H9 (cell line): ENCODE data around the gene YIPF1. TPM values are rescaled to one million over a fixed set of nuclear protein-coding genes. Genes with fewer than 3 reads are reported as not detected.

Experiments used
- DNase-seq: peaks from one replicate; pipeline ENCODE4 v3.0.0-alpha.2; 2017
- H2AFZ ChIP-seq: one replicate; pipeline ENCODE4 v1.6.1; 2013; ENCODE audit warnings: mild to moderate bottlenecking, low read length, control low read depth, moderate library complexity
- H2AK5ac ChIP-seq: 2 replicates; pipeline ENCODE4 v1.6.1; 2013; ENCODE audit warnings: low read length, control low read depth, mixed read lengths; ENCODE audit not compliant: insufficient read length
- H2BK120ac ChIP-seq: one replicate; pipeline ENCODE4 v1.6.1; 2013; ENCODE audit warnings: low read depth, mild to moderate bottlenecking, low read length, control low read depth, inconsistent platforms; ENCODE audit not compliant: poor library complexity, severe bottlenecking
- H2BK12ac ChIP-seq: 2 replicates; pipeline ENCODE4 v1.6.1; 2013; ENCODE audit warnings: low read length, control low read depth, mixed read lengths, low read depth; ENCODE audit not compliant: insufficient read length
- H2BK15ac ChIP-seq: 2 replicates; pipeline ENCODE4 v1.6.1; 2013; ENCODE audit warnings: low read depth, low read length, control low read depth
- H2BK20ac ChIP-seq: one replicate; pipeline ENCODE4 v1.6.1; 2013; ENCODE audit warnings: low read depth, mild to moderate bottlenecking, low read length, control low read depth, inconsistent platforms; ENCODE audit not compliant: poor library complexity, severe bottlenecking
- H2BK5ac ChIP-seq: 2 replicates; pipeline ENCODE4 v1.6.1; 2013; ENCODE audit warnings: low read length, control low read depth, mixed read lengths; ENCODE audit not compliant: insufficient read length
- H3K14ac ChIP-seq: 2 replicates; pipeline ENCODE4 v1.6.1; 2013; ENCODE audit warnings: low read length, control low read depth; ENCODE audit not compliant: insufficient read depth
- H3K18ac ChIP-seq: 2 replicates; pipeline ENCODE4 v1.6.1; 2013; ENCODE audit warnings: low read depth, mild to moderate bottlenecking, mixed read lengths, low read length, control low read depth; ENCODE audit not compliant: insufficient read length
- H3K23ac ChIP-seq: 2 replicates; pipeline ENCODE4 v1.6.1; 2013; ENCODE audit warnings: low read length, control low read depth, mixed read lengths, low read depth; ENCODE audit not compliant: insufficient read length
- H3K23me2 ChIP-seq: 2 replicates; pipeline ENCODE4 v1.6.1; 2013; ENCODE audit warnings: low read depth, mild to moderate bottlenecking, mixed read lengths, low read length, control low read depth; ENCODE audit not compliant: insufficient read length, poor library complexity, severe bottlenecking
- H3K27ac ChIP-seq: 2 replicates; pipeline ENCODE4 v1.5.1; 2013; ENCODE audit warnings: low read length, control low read depth, mixed read lengths, low read depth; ENCODE audit not compliant: insufficient read length
- H3K27me3 ChIP-seq: 2 replicates; pipeline ENCODE4 v1.6.1; 2013; ENCODE audit warnings: low read length, control low read depth, inconsistent platforms; ENCODE audit not compliant: insufficient read depth
- H3K4ac ChIP-seq: 2 replicates; pipeline ENCODE4 v1.6.1; 2013; ENCODE audit warnings: low read depth, mild to moderate bottlenecking, control low read depth, inconsistent platforms, low read length, moderate library complexity
- H3K4me1 ChIP-seq: 2 replicates; pipeline ENCODE4 v1.6.1; 2013; ENCODE audit warnings: low read length, control low read depth, inconsistent platforms; ENCODE audit not compliant: insufficient read depth
- H3K4me2 ChIP-seq: 2 replicates; pipeline ENCODE4 v1.6.1; 2013; ENCODE audit warnings: low read length, control low read depth, mixed read lengths; ENCODE audit not compliant: insufficient read length, insufficient read depth
- H3K56ac ChIP-seq: 2 replicates; pipeline ENCODE4 v1.6.1; 2013; ENCODE audit warnings: low read depth, mild to moderate bottlenecking, mixed read lengths, low read length, control low read depth; ENCODE audit not compliant: insufficient read length
- H3K79me1 ChIP-seq: 2 replicates; pipeline ENCODE4 v1.6.1; 2013; ENCODE audit warnings: low read depth, mild to moderate bottlenecking, moderate library complexity, low read length, control low read depth, inconsistent platforms; ENCODE audit not compliant: insufficient read depth, poor library complexity, severe bottlenecking
- H3K79me2 ChIP-seq: 2 replicates; pipeline ENCODE4 v1.6.1; 2013; ENCODE audit warnings: low read length, control low read depth, inconsistent platforms; ENCODE audit not compliant: insufficient read depth
- H3K9ac ChIP-seq: 2 replicates; pipeline ENCODE4 v1.6.1; 2013; ENCODE audit warnings: low read length, control low read depth, mixed read lengths; ENCODE audit not compliant: insufficient read length; ENCODE audit errors: extremely low read depth
- H3K9me3 ChIP-seq: one replicate; pipeline ENCODE4 v1.6.1; 2013; ENCODE audit warnings: low read depth, low read length, inconsistent platforms; ENCODE audit not compliant: control insufficient read depth
- H3T11ph ChIP-seq: one replicate; pipeline ENCODE4 v1.6.1; 2013; ENCODE audit warnings: mild to moderate bottlenecking, low read length, control low read depth, inconsistent platforms
- H4K20me1 ChIP-seq: one replicate; pipeline ENCODE4 v1.6.1; 2013; ENCODE audit not compliant: control insufficient read depth, insufficient read length, insufficient read depth
- H4K5ac ChIP-seq: 2 replicates; pipeline ENCODE4 v1.6.1; 2013; ENCODE audit warnings: low read depth, mild to moderate bottlenecking, mixed read lengths, low read length, control low read depth; ENCODE audit not compliant: insufficient read length
- H4K8ac ChIP-seq: replicated peaks from 2 replicates; pipeline ENCODE4 v1.6.1; 2013; ENCODE audit warnings: low read length, control low read depth, mixed read lengths, low read depth; ENCODE audit not compliant: insufficient read length
- H4K91ac ChIP-seq: 2 replicates; pipeline ENCODE4 v1.6.1; 2013; ENCODE audit warnings: low read depth, mild to moderate bottlenecking, moderate library complexity, mixed read lengths, low read length, control low read depth; ENCODE audit not compliant: insufficient read length
- H3K27ac Mint-ChIP-seq, 3 experiments: 2 replicates in 2 of 3; 3 replicates in 1 of 3; pipeline ENCODE4 v1.8.0; 2020 to 2021; ENCODE audit warnings: mixed read lengths in 3 of 3, mild to moderate bottlenecking in 1 of 3, moderate library complexity in 1 of 3
- H3K27me3 Mint-ChIP-seq: 2 replicates; pipeline ENCODE4 v1.8.0; 2021; ENCODE audit warnings: low read depth, mild to moderate bottlenecking, moderate library complexity, mixed read lengths
- H3K36me3 Mint-ChIP-seq, 3 experiments: 2 replicates in 2 of 3; 3 replicates in 1 of 3; pipeline ENCODE4 v1.8.0; 2020 to 2021; ENCODE audit warnings: low read depth in 3 of 3, mixed read lengths in 3 of 3; ENCODE audit not compliant: insufficient read depth in 1 of 3
- H3K4me1 Mint-ChIP-seq, 2 experiments: 2 replicates each; pipeline ENCODE4 v1.8.0; 2020; ENCODE audit warnings: mixed read lengths in 2 of 2
- H3K4me3 Mint-ChIP-seq, 2 experiments: 2 replicates in 1 of 2; 3 replicates in 1 of 2; pipeline ENCODE4 v1.8.0; 2020 to 2021; ENCODE audit warnings: mild to moderate bottlenecking in 2 of 2, mixed read lengths in 2 of 2, moderate library complexity in 1 of 2
- H3K9me3 Mint-ChIP-seq, 2 experiments: 2 replicates in 1 of 2; 3 replicates in 1 of 2; pipeline ENCODE4 v1.8.0; 2020; ENCODE audit warnings: mild to moderate bottlenecking in 2 of 2, mixed read lengths in 2 of 2, moderate library complexity in 1 of 2
- CTCF ChIP-seq: fragments of 200-600 bp; sonication (generic); conservative IDR thresholded peaks from 3 replicates; pipeline ENCODE4 v1.8.0; 2021; ENCODE audit warnings: antibody characterized with exemption, mild to moderate bottlenecking
- WGBS: extraction: QIAGEN DNeasy Blood & Tissue Kit; methylation state at CpG from one replicate; pipeline ENCODE4 v1.1.7; 2013; ENCODE audit warnings: missing lambda C conversion rate, low lambda C conversion rate, mixed read lengths; ENCODE audit not compliant: insufficient read length; ENCODE audit errors: extremely low coverage; 5-methylcytosine and 5-hydroxymethylcytosine counted together
- total RNA-seq: library from RNA; stranded (reverse); gene quantifications from 2 replicates; pipeline ENCODE4 v1.2.1, GENCODE V29; 2021

The YIPF1 gene
- total RNA-seq, 1 experiment from 2014 or later, result 29.1 TPM

- Mint-ChIP-seq H3K4me1 (no peaks in the 10 kb centered on the region), H3K27ac (no peak overlapping the region)
- no peak overlapping the region for H3K14ac ChIP-seq
These were observed 47.2 kb downstream of the YIPF1 start for GRCh38 chr1:53842347-53842746.

More at GRCh38 chr1:53842347-53842746, 47.2 kb downstream of the YIPF1 start:
- H3K27ac ChIP-seq, result no peak overlapping the region
- no peaks in the 10 kb centered on the region for H4K20me1 ChIP-seq
- H3K36me3 Mint-ChIP-seq, result peaks cover 0 to 4% (median 3%) of the 10 kb centered on the region in 3 experiments; a peak in 2 of 7 replicates
- no peak overlapping the region for H4K8ac ChIP-seq
- H3T11ph ChIP-seq, result no peak overlapping the region
- no peak overlapping the region for H3K18ac ChIP-seq
- DNase-seq, result no peak
- no peak overlapping the region for H4K5ac ChIP-seq
- H3K9ac ChIP-seq, result no peak overlapping the region
- H3K4me2 ChIP-seq, result no peak overlapping the region
- no peak overlapping the region for H3K4ac ChIP-seq
- no peak overlapping the region for H3K4me3 Mint-ChIP-seq
- peaks cover 15 to 24% of the 10 kb centered on the region in 2 experiments for H3K9me3 Mint-ChIP-seq
- no peak overlapping the region for H2AK5ac ChIP-seq
- H2BK120ac ChIP-seq, result no peak overlapping the region
- H2BK12ac ChIP-seq, result no peak overlapping the region
- H3K27me3 Mint-ChIP-seq, result peaks cover 5% of the 10 kb centered on the region
- no peak overlapping the region for H2AFZ ChIP-seq
- no peaks in the 10 kb centered on the region for H3K9me3 ChIP-seq
- peaks cover 1% of the 10 kb centered on the region for H3K23me2 ChIP-seq
- H4K91ac ChIP-seq, result no peak overlapping the region
- no peak overlapping the region for H2BK15ac ChIP-seq
- H3K4me1 ChIP-seq, result no peaks in the 10 kb centered on the region
- H3K79me1 ChIP-seq, result no peaks in the 10 kb centered on the region
- H3K23ac ChIP-seq, result no peak overlapping the region
- no CpG with 5 or more reads among the region's 3 CpGs for WGBS
- no peak for TF ChIP-seq CTCF
- peaks cover 4% of the 10 kb centered on the region; the same call in 1 of the 2 replicates for H3K79me2 ChIP-seq
- H2BK5ac ChIP-seq, result no peak overlapping the region
- no peaks in the 10 kb centered on the region for H3K27me3 ChIP-seq
- H2BK20ac ChIP-seq, result no peak overlapping the region
- H3K56ac ChIP-seq, result no peak overlapping the region
